Measurements from ENCODE around the gene PGBD5.

DNA sequence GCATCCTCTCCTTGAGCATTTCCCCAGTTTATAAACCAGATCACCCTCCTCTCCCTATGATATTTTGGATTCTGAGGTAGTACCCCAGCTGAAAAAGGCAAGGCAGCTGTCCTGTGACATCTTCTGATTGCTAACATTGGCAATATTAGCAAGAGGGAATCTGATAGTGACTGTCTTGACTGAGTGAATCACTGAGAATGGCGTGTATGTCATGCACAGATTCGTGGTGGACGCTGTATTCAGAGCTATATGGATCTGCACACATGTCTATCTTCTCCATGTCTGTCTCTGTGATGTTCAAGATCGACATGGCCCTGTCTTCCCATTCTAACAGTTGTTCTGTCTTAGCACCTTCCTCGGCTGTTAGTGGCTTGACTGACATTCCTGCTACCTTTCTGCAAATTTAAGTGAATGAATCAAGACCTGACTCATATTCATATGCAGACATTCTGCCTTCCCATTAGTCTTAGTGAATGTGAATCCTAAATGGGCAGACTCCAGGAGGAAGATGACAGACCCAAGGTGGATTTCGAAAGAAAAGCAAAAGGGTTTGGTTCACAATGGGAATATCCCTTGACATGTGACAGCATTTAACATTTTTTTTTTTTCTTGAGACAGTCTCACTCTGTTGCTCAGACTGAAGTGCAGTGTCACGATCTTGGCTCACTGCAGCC lies 97.7 kb downstream of the PGBD5 start:
- TF ChIP-seq, protein P1, sequence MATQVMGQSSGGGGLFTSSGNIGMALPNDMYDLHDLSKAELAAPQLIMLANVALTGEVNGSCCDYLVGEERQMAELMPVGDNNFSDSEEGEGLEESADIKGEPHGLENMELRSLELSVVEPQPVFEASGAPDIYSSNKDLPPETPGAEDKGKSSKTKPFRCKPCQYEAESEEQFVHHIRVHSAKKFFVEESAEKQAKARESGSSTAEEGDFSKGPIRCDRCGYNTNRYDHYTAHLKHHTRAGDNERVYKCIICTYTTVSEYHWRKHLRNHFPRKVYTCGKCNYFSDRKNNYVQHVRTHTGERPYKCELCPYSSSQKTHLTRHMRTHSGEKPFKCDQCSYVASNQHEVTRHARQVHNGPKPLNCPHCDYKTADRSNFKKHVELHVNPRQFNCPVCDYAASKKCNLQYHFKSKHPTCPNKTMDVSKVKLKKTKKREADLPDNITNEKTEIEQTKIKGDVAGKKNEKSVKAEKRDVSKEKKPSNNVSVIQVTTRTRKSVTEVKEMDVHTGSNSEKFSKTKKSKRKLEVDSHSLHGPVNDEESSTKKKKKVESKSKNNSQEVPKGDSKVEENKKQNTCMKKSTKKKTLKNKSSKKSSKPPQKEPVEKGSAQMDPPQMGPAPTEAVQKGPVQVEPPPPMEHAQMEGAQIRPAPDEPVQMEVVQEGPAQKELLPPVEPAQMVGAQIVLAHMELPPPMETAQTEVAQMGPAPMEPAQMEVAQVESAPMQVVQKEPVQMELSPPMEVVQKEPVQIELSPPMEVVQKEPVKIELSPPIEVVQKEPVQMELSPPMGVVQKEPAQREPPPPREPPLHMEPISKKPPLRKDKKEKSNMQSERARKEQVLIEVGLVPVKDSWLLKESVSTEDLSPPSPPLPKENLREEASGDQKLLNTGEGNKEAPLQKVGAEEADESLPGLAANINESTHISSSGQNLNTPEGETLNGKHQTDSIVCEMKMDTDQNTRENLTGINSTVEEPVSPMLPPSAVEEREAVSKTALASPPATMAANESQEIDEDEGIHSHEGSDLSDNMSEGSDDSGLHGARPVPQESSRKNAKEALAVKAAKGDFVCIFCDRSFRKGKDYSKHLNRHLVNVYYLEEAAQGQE (IDR thresholded peaks at IDR 0.05; ENCODE audit: low read depth, low read length): no peak
- TF ChIP-seq EP300 (IDR thresholded peaks at IDR 0.05; ENCODE audit: borderline replicate concordance in 1 of 2, low read depth in 1 of 2, low read length in 1 of 2): no peak
- TF ChIP-seq, protein P2, sequence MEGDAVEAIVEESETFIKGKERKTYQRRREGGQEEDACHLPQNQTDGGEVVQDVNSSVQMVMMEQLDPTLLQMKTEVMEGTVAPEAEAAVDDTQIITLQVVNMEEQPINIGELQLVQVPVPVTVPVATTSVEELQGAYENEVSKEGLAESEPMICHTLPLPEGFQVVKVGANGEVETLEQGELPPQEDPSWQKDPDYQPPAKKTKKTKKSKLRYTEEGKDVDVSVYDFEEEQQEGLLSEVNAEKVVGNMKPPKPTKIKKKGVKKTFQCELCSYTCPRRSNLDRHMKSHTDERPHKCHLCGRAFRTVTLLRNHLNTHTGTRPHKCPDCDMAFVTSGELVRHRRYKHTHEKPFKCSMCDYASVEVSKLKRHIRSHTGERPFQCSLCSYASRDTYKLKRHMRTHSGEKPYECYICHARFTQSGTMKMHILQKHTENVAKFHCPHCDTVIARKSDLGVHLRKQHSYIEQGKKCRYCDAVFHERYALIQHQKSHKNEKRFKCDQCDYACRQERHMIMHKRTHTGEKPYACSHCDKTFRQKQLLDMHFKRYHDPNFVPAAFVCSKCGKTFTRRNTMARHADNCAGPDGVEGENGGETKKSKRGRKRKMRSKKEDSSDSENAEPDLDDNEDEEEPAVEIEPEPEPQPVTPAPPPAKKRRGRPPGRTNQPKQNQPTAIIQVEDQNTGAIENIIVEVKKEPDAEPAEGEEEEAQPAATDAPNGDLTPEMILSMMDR (IDR thresholded peaks at IDR 0.05): no peak
- TF ChIP-seq TAF1 (IDR thresholded peaks at IDR 0.05; ENCODE audit: borderline replicate concordance, low read depth, low read length): no peak
- TF ChIP-seq, protein P3, sequence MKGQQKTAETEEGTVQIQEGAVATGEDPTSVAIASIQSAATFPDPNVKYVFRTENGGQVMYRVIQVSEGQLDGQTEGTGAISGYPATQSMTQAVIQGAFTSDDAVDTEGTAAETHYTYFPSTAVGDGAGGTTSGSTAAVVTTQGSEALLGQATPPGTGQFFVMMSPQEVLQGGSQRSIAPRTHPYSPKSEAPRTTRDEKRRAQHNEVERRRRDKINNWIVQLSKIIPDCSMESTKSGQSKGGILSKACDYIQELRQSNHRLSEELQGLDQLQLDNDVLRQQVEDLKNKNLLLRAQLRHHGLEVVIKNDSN (IDR thresholded peaks at IDR 0.05; ENCODE audit: borderline replicate concordance, low read depth): no peak
- TF ChIP-seq MEF2A (IDR thresholded peaks at IDR 0.05; ENCODE audit: borderline replicate concordance, low read depth): no peak
- TF ChIP-seq EZH2phosphoT487 (IDR thresholded peaks at IDR 0.05; ENCODE audit: borderline replicate concordance, low read depth): no peak
- TF ChIP-seq, protein P4, sequence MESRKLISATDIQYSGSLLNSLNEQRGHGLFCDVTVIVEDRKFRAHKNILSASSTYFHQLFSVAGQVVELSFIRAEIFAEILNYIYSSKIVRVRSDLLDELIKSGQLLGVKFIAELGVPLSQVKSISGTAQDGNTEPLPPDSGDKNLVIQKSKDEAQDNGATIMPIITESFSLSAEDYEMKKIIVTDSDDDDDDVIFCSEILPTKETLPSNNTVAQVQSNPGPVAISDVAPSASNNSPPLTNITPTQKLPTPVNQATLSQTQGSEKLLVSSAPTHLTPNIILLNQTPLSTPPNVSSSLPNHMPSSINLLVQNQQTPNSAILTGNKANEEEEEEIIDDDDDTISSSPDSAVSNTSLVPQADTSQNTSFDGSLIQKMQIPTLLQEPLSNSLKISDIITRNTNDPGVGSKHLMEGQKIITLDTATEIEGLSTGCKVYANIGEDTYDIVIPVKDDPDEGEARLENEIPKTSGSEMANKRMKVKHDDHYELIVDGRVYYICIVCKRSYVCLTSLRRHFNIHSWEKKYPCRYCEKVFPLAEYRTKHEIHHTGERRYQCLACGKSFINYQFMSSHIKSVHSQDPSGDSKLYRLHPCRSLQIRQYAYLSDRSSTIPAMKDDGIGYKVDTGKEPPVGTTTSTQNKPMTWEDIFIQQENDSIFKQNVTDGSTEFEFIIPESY (IDR thresholded peaks at IDR 0.05; ENCODE audit: borderline replicate concordance, low read depth): no peak
- no peak for TF ChIP-seq CHD2 (IDR thresholded peaks at IDR 0.05; ENCODE audit: low read length, partially characterized antibody)
- no peak for TF ChIP-seq POLR2AphosphoS5 (IDR thresholded peaks at IDR 0.05; ENCODE audit: low read depth, low read length)
- TF ChIP-seq, protein P5, sequence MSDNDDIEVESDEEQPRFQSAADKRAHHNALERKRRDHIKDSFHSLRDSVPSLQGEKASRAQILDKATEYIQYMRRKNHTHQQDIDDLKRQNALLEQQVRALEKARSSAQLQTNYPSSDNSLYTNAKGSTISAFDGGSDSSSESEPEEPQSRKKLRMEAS (IDR thresholded peaks at IDR 0.05; ENCODE audit: low read depth): no peak
- no peak for TF ChIP-seq TEAD4 (IDR thresholded peaks at IDR 0.05; ENCODE audit: borderline replicate concordance, insufficient read depth)
- no peak for TF ChIP-seq FOSL2 (IDR thresholded peaks at IDR 0.05; ENCODE audit: borderline replicate concordance, low read depth)
- no peak for TF ChIP-seq FOXM1 (IDR thresholded peaks at IDR 0.05; ENCODE audit: low read depth)

Measured in SK-N-SH (cell line).